KMS-11 (cell line): ENCODE measurements around the gene POLN.

Source experiments
- H2AFZ ChIP-seq: fragments of 200-600 bp; sonication (generic); 2 replicates; pipeline ENCODE4 v1.6.1; 2016; ENCODE audit warnings: antibody characterized with exemption, mixed run types, low read depth
- H3K27ac ChIP-seq: fragments of 200-600 bp; sonication (generic); 2 replicates; pipeline ENCODE4 v1.6.1; 2016; ENCODE audit warnings: mild to moderate bottlenecking, mixed run types
- H3K27me3 ChIP-seq: fragments of 200-600 bp; sonication (generic); 2 replicates; pipeline ENCODE4 v1.6.1; 2017; ENCODE audit warnings: mild to moderate bottlenecking, low read depth, mixed run types, moderate library complexity; ENCODE audit not compliant: insufficient read depth
- H3K36me3 ChIP-seq: fragments of 200-600 bp; sonication (generic); 2 replicates; pipeline ENCODE4 v1.6.1; 2017; ENCODE audit warnings: mild to moderate bottlenecking, mixed run types; ENCODE audit not compliant: insufficient read depth
- H3K4me1 ChIP-seq: fragments of 200-600 bp; sonication (generic); 2 replicates; pipeline ENCODE4 v1.6.1; 2016; ENCODE audit warnings: mild to moderate bottlenecking, low read depth, mixed run types; ENCODE audit not compliant: poor library complexity, severe bottlenecking
- H3K4me2 ChIP-seq: fragments of 200-600 bp; sonication (generic); 2 replicates; pipeline ENCODE4 v1.7.0; 2016; ENCODE audit warnings: mild to moderate bottlenecking, mixed run types
- H3K4me3 ChIP-seq: fragments of 200-600 bp; sonication (generic); IDR thresholded peaks from 2 replicates; pipeline ENCODE4 v1.6.1; 2017; ENCODE audit warnings: low read depth, low read length, mixed read lengths; ENCODE audit not compliant: insufficient read depth
- H3K79me2 ChIP-seq: fragments of 200-600 bp; sonication (generic); 2 replicates; pipeline ENCODE4 v1.6.1; 2016; ENCODE audit warnings: low read depth, mixed run types; ENCODE audit not compliant: insufficient read depth
- H3K9ac ChIP-seq: fragments of 200-600 bp; sonication (generic); 2 replicates; pipeline ENCODE4 v1.6.1; 2016; ENCODE audit warnings: mild to moderate bottlenecking, mixed run types
- H4K20me1 ChIP-seq: fragments of 200-600 bp; sonication (generic); 2 replicates; pipeline ENCODE4 v1.6.1; 2016; ENCODE audit warnings: mild to moderate bottlenecking, mixed run types; ENCODE audit not compliant: insufficient read depth
- TF ChIP-seq, protein P1 (sequence below): fragments of 200-600 bp; sonication (generic); conservative IDR thresholded peaks from 2 replicates; pipeline ENCODE4 v1.6.1; 2017; ENCODE audit warnings: low read depth, mild to moderate bottlenecking, antibody characterized with exemption, low read length, moderate library complexity, mixed read lengths

Gene POLN

DNA sequence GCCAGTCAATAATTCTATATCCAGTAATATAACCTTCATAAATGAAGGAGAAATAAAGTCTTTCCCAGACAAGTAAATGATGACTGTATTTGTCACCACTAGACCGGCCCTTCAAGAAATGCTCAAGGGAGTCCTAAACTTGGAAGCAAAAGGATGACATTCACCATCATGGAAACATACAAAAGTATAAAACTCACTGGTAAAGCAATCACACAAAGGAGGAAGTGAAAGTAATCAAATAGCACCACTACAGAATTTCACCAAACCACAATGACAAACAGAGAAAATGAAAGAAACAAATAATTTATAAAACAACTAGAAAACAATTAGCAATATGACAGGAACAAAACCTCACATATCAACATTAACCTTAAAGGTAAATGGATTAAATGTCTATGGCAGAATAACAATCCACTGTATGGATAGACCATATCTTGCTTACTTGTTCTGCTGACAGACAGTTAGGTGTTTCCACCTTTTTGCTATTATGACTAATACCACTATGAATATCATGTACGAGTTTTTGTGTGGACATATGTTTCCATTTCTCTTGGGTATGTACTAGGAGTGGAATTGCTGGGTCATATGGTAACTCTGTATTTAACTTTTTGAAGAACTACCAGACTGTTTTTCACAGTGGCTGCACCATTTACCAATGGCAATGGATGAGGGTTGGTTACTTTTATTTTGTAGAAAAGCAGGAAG is 137.9 kb downstream of the POLN start:
- Histone ChIP-seq H3K4me3 (no peak overlapping the region), H4K20me1 (no peaks in the 10 kb centered on the region), H3K4me1 (peaks cover 8% of the 10 kb centered on the region), H3K27ac (no peak overlapping the region), H3K9ac (no peak overlapping the region), H2AFZ (no peak overlapping the region), H3K79me2 (no peaks in the 10 kb centered on the region), H3K27me3 (no peaks in the 10 kb centered on the region), H3K36me3 (no peaks in the 10 kb centered on the region), H3K4me2 (no peak overlapping the region)
- TF ChIP-seq, protein P1, sequence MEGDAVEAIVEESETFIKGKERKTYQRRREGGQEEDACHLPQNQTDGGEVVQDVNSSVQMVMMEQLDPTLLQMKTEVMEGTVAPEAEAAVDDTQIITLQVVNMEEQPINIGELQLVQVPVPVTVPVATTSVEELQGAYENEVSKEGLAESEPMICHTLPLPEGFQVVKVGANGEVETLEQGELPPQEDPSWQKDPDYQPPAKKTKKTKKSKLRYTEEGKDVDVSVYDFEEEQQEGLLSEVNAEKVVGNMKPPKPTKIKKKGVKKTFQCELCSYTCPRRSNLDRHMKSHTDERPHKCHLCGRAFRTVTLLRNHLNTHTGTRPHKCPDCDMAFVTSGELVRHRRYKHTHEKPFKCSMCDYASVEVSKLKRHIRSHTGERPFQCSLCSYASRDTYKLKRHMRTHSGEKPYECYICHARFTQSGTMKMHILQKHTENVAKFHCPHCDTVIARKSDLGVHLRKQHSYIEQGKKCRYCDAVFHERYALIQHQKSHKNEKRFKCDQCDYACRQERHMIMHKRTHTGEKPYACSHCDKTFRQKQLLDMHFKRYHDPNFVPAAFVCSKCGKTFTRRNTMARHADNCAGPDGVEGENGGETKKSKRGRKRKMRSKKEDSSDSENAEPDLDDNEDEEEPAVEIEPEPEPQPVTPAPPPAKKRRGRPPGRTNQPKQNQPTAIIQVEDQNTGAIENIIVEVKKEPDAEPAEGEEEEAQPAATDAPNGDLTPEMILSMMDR: no peak

DNA sequence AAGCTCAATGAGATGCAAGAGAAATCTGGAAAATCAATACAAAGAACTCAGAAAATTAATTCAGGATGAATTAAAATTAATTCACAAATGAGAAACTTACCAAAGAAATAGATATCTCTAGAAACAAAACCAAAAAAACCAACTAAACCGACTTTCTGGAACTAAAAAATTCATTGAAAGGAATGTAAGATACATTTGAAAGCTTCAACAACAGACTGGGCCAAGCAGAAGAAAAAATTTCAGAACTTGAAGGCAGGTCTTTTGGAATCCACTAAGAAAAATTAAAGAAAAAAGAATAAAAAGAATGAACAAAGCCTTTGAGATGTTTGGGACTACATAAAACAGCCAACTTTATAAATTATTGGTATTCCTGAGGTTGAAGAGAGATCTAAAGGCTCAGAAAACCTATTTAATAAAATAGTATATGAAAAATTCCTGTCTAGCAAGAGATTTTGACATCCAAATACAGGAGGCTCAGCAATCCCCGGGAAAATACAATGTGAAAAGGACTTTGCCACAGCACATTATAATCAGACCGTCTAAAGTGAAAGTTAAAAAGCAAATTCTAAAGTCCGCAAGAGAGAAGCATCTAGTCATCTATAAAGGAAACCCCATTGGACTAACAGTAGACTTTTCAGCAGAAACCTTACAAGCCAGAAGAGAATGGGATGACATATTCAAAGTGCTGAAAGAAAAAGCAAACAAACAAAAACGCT is 138.6 kb downstream of the POLN start:
- H3K27me3 ChIP-seq: no peaks in the 10 kb centered on the region
- H3K4me3 ChIP-seq: no peak overlapping the region
- peaks cover 8% of the 10 kb centered on the region for H3K4me1 ChIP-seq
- no peak overlapping the region for H3K4me2 ChIP-seq
- no peaks in the 10 kb centered on the region for H3K36me3 ChIP-seq
- H3K79me2 ChIP-seq: no peaks in the 10 kb centered on the region
- H2AFZ ChIP-seq: no peak overlapping the region
- H3K27ac ChIP-seq: no peak overlapping the region
- H3K9ac ChIP-seq: no peak overlapping the region
- H4K20me1 ChIP-seq: no peaks in the 10 kb centered on the region
- TF ChIP-seq, protein P1: no peak

DNA sequence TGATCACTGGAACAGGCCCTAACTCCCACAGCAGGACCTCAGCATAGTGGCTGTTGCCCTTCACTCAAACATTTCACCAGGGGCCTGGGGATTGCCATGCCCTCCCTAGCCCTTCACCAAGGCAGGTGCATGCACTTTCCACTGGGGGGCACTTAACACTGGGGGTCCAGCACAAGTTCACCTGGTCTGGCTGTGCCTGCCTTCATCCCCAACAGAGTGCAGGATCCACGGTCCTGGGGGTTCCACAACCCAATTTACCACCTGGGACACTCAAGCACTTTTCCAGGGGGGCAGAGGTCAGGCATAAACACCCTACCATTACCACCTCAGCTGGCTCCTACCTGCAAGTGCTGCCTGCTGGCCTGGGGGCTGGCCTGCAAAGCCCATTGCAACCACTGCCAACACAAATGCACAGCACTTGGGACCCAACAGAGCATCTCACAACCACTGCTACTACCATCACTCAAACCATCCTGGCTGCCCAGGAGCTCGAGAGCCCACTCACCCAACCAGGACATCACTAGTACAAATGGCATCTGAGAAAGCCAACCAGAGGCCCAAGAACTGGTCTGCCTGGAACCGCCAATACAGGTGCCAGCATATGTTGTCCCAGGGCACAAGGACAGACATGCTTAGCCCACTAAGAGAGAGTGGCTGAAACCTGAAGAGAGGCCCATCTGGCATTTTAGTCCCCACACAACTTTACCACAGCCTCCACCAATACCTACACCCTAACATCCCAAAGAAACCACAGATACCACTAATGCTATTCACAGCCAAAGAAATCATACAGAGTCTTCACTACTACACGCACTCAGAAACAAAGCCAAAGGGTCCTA is 139.7 kb downstream of the POLN start:
- Histone ChIP-seq H3K36me3 (no peaks in the 10 kb centered on the region), H4K20me1 (no peaks in the 10 kb centered on the region), H3K79me2 (no peaks in the 10 kb centered on the region), H3K9ac (no peak overlapping the region), H3K4me2 (no peak overlapping the region), H3K27ac (no peak overlapping the region), H3K4me3 (no peak overlapping the region), H2AFZ (no peak overlapping the region), H3K27me3 (no peaks in the 10 kb centered on the region), H3K4me1 (peaks cover 8% of the 10 kb centered on the region)
- TF ChIP-seq, protein P1: no peak

DNA sequence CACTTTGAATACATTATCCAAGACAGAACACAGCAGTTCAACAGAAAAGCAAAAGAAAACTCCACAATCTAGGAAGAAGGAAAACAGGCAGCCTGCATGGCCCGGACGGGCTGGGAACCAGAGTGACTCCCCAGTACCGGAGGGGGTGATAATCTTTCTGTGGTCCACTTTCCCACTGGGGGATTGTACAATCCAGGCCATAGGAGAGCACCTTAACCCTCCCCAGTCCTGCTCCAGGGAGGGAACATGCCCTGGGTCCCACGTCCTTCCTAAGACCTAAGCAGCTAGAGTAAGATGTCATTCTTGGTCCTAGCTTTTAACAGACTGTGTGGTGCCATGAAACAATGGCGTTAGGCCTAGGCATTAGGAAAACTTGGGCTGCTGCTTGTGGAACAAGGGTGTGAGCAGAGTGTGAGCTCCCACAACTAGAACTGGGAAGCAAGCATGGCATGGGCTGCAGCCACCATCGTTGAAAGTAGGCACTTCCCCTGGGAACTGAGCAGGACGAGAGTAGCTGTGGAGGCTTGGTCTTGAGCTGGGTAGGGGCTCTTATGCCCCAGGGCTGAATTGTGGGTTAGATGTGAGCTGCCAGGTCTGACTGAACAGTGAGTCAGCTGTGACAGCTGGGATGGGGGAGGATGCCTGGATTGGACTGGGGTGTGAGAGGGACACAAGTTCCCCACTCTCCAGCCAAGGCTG is 140.4 kb downstream of the POLN start:
- Histone ChIP-seq H3K4me3 (no peak overlapping the region), H2AFZ (no peak overlapping the region), H3K4me2 (no peak overlapping the region), H3K4me1 (peaks cover 8% of the 10 kb centered on the region), H3K27me3 (no peaks in the 10 kb centered on the region), H3K9ac (no peak overlapping the region), H3K79me2 (no peaks in the 10 kb centered on the region), H3K27ac (no peak overlapping the region), H3K36me3 (no peaks in the 10 kb centered on the region), H4K20me1 (no peaks in the 10 kb centered on the region)
- TF ChIP-seq, protein P1: no peak
